Right ventricle myocardium superior (tissue), 1 donor: ENCODE measurements around the gene RILP. TPM values are rescaled to one million over a fixed set of nuclear protein-coding genes. Genes with fewer than 3 reads are reported as not detected.
A peak's percentile ranks its signal among the peaks of the same experiment; 100 is the strongest.

Experiments
- ATAC-seq: fragments of 200-7000 bp; cut with Tn5 transposase; one replicate; pipeline ENCODE4 v1.9.1; 2020; ENCODE audit warnings: mild to moderate bottlenecking; ENCODE audit not compliant: poor library complexity
- DNase-seq: peaks from one replicate; pipeline ENCODE4 v3.0.0-alpha.2; 2020
- intact Hi-C: fragments of 100-400 bp; cut with DNase I; formaldehyde crosslinking; loops from one replicate; pipeline ENCODE4 v1.11.2; 2022
- total RNA-seq: library from RNA; stranded (reverse); fragmentation: NEBNext Ultra II Directional; extraction: Animal tissue kit (Norgen Biotek cat#: 25700); gene quantifications from one replicate; pipeline ENCODE4 v1.2.1, GENCODE V29; 2021
- donor health status: DM: no; HTN: yes; CAD: no; lungs with severe emphysema.

Gene RILP
- total RNA-seq, 1 donor from 2014 or later: 74.6 TPM

DNA sequence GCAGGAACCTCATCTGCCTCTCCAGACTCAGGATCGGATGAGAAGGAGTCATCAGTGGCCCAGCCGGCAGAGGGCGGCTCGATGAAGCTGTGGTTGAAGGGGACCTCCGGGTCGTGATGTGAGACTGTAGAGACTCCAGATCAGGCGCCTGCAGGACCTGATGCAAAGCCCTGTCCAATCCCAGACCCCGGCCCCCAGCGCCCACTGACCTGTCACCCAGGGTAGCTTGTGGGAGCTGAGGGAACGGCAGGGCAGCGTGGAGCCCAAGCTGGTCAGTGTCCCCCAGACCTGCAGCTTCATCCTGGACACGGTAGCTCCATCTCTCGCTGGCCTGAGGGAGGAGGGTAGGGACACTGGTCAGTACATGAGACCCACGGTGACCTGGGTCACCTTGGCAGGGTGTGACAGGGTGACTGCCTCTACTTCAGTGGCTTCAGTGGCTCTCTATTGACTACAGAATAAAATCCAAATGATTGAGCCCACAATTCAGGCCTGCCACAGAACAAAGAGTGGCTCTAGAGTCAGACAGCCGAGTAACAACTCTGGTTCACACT is 12.9 kb downstream of the RILP start:
- DNase-seq (no peak), ATAC-seq (no peak)

DNA sequence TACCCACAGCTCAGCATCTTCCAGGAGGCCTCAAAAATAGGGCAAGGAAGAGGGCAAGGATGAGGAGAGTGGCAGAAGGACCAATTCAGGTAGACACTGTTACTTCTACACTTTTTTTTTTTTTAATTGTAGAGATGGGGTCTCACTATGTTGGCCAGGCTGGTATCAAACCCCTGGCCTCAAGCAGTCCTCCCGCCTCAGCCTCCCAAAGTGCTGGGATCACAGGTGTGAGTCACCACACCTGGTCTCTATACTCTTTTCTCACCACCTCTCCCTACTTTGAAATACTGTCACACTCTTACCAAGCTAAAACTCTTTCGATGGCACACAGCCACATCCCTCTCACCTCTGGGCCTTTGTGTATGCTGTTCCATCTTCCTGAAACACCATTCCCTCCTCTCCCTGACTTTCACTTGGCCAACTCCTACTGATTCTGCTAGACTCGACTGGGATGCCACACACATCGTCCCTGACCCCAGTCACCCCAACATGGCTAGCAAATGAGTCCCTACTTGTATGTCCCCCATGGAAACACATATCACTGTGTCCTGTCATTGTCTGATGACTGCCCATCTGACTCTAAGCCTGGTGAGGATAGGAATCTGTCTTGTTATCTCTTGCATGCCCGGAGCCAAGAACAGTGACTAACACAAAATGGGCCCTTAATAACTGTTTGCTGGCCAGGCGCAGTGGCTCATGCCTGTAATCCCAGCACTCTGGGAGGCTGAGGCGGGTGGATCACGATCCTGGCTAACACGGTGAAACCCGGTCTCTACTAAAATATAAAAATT is 13.8 kb downstream of the RILP start:
- no peak for ATAC-seq
- DNase-seq: no peak
- intact Hi-C loops: no loop called here

More for the DNA sequence above, 12.9 kb downstream of the RILP start:
- intact Hi-C loops: no loop called here

DNA sequence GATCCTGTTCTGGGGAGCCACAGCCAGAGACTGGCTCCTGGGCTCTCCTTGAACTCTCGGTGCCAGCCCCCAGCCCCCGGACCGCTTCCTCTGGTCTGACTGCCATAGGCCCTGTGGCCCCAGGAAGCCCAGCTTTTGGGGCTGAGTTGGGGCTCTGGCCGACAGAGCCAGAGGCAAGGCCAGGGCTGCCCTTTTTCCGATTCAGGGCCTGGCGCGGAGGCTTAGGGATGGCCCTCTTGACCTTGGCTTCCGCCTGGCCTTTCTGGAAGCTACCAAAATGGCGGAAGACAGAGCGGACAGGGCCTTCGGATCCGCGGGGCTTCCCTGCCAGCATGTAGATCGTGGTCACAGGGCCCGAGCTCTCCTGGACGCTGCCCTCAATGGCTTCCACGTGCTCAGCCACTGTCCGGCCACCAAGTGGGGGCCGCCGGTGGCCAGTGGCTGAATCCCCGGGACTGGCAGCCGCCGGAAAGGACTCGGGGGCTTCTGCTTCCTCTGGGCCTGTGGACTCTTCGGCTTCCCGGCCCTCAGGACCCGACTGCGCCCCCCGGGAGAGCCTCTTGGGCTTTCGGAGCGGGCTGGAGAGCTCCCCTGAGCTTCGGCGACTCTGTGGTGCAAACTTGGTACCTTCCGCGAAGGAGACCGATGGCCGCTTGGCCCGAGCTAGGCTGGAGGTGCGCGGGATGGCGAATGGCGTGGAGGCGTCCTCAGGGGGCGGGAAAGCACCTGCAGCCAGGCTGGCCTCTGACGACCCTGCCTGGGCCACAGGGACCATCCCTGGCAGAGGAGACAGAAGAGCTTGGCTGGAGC is 14.6 kb downstream of the RILP start:
- ATAC-seq (no peak), DNase-seq (no peak)
- intact Hi-C loops: no loop called here

DNA sequence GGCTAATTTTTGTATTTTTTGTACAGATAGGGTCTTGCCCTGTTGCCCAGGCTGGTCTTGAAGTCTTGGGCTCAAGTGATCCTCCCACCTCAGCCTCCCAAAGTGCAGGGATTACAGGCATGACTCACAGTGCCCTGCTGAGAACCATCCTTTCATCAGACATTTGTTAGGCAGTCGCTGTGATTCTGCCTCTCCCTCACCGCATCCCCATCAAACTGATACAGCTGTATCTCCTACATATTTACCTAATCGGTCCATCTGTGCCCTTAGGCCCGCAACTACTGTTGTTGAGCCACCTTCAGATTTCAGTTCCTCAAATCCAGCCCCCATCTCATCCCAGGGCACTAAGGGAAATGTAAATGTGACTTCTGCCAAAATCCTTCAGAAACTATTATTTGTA is 19.0 kb downstream of the RILP start:
- no peak for ATAC-seq
- DNase-seq: no peak
- intact Hi-C loops: no loop called here

DNA sequence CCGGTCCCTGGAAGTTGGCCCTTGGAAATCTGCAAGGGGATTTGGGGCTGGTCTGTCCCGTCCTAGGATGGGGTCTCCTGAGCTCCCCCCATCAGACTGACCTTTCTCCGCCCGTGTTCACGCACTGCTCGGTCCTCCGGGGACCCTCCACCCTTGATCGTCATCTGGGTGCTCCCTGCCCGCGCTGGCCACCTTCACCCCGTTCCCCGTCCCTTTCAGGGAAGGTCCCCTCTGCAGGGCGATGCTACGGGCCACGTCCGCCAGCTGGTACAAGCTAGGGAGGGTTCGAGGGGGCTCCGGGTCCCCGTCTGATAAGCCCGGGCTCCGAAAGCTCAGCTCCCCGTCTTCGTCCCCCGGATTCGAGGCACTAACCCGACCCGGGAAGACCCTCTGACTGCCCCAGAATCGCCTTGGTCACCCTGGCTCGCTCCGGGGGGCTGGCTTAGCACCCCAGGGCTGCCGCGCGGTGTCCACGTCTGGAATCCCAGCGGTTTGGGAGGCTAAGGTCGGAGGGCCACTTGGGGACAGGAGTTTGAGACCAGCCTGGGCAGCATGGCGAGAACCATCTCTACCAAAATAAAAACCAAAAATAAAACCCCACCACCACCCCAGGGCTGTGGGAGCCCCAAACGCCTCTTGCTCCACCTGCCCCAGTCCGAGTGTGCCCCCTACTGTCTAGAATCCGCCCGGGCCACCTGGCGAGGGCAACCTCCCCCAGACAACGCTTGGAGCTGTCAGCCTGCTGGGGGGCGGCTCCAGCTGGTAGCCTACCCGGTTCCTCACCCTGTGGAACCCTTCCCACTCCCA is 20.0 kb downstream of the RILP start:
- DNase-seq (peak; percentile 79), ATAC-seq (peak; percentile 19)
- intact Hi-C loops: loop anchor here (1.0 kb wide), 1 partner anchor 55 kb away; no protein-coding TSS in a partner anchor

DNA sequence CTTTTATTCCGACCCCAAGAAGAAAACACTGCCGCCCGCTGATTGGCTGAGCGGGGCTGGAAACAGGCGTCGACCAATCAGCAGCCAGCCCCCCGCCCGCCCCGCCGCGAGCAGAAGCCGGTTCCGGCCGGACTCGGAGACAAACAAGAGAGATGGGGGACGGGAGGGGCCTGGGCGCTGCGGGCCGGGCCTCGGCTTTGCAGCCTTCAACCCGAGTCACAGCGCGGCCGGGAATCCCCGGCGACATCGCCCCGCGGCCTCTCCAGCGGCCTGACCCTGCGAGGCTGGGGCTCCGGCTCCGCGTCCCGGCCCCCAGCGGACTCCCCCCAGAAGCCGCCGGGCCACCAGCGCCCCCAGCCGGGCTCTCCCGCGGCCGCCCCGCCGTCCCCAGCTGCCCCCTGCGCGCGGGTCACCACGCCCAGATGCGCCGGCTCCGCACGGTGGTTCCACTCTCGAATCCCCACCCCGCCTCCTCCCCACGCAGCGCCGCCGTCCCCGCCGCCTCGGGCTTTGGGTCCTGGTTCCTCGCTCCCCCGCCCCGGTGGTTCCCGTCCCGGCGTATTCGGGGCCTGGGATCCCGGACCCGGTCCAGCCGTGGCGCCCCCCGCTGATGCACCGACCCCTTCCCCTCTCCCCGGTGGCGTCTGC is 20.7 kb downstream of the RILP start:
- intact Hi-C loops: loop anchor here (1.0 kb wide), 1 partner anchor 55 kb away; no protein-coding TSS in a partner anchor
- ATAC-seq (peak; percentile 91), DNase-seq (peak; percentile 96)

DNA sequence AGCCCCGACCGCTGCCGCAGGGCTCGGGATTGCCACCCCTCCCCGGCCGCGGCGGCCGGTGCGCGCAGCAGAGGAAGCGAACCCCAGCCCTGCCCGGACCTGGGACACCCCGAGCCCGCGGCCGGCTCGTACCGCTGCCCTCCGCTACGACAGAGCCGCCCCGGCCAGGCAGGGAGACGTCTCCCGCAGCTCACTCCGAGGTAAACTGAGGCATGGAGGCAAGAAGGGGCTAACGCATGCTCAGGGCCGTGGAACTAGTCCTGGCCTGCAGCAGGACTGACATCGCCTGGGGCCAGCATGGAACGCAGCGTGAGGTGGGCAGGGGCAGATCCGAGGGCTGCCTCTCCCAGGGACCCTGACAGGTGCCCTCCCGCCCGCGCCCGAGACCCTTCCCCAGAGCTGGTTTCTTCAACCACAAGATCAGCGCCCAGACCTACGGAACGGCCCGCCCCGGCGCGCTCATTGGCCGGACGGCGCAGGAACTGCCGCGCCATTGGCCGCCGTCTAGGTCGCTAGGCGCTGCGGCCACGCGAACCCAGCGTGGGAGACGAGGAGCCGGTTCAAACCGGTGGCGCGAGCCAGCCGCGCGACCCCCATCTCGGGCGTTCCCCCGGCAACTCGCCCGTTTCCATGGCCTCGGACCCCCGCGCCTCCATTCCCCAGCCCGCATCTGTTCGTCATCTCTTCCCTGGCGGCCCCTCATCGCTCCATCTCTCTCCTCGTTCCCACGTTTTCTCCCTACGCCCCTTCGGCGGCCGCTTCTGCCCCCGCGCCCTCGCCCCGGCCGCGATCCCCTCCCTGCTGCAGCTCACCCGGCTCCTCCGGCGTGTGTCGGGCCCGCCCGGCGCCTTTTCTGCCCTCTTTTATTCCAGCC is 21.4 kb downstream of the RILP start, which contains the start of gene SLC43A2:
Gene SLC43A2 (minus strand): TSS at position 853 of the 874 bp plus-strand sequence. CDS start 960 bp downstream, outside the sequence.
- intact Hi-C loops: no loop called here
- DNase-seq (peak; percentile 90), ATAC-seq (peak; percentile 92)

DNA sequence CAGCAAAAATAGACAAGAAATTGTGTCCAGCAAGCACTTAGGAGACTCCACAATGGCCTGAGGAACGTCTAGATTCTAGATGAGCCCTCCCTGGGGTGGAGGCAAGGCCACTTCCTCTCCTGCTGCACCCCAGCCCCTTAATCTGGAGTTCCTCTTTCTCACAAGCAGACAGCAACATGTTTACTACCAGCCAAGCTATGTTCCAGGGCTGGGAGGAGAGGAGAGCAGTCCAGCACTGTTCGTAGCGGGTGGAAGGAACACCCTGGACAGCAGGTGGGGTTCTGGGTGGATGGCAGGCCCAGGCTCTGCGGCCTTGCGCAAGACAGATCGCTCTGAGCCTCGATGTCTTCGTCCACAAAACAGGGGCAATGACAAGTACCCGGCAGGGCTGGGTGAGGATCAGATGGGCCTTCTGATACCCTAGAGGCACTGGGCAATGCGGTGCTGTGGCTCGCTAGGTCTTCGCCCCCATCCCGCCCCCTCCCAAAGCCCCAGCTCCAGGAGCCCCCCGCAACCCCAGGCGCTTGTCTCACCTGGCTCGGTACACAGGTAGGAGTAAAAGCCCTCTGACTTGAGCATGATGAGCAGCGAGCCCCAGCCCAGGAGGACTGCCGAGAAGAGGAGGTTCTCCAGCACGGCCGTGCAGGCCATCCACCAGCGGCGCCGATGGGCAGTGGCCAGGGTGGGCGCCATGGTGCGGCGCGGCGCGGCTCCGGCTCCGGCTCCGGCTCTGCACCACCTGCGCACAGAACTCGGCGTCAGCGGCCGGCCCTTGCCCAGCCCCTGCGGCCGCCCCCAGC is 22.3 kb downstream of the RILP start:
- DNase-seq (no peak), ATAC-seq (no peak)
- intact Hi-C loops: no loop called here

DNA sequence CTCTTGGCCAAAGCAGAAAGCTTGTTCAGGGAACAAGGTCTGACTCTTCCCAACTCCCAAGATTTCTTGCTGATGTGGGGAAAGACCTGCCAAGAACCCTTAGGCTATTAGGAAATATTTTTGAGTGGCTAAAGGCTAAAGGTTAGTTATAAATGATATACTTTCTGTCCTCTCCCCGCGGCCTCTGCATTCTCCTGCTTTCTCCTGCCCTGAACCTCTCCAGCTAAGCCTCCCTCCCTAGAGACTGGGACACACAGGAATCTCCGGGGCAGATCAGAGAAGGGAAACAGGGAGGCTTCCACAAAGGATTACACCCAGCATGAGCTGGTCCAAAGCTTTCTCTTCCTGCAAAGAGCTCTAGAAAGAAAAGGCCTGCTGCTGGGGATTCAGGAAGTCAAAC is 23.3 kb downstream of the RILP start:
- intact Hi-C loops: no loop called here
- DNase-seq: no peak
- no peak for ATAC-seq

DNA sequence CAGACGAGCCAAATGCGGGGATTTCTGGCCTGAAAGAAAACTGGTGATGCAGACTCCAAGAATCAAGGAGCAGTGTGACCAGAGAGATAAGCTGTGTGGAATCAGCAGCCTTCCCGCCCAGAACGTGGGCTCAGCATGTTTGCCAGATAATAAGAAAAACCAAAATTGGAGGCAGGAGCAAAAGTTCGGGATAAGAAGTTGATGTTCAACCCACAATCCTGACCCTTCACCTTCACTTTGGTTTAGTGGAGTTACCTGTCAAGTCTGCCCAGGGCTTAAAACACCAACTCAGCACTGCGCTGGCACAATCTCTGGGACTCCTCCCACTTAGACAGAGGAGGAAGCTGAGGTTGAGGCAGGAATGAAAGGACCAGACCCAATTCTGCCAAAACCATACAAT is 24.1 kb downstream of the RILP start:
- ATAC-seq: no peak
- intact Hi-C loops: no loop called here
- no peak for DNase-seq

DNA sequence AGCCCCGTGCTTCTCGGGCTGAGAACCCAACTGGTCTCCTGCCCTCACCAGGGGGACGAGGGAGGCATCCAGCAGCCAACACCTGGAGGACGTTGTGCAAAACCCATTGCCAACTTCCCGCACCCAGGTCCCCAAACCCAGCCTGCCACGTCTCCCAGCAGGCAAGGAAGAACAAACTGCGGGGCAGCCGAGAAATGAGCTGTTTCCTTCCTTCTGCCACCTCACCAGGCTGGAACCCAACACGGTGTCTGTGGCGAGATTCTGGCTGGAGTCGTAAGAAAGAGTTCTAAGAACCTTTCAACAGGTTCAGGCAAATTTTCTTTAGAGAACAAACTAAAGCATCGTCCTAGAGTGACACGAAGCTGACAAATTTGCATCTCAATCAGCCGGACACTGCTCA is 24.6 kb downstream of the RILP start:
- intact Hi-C loops: no loop called here
- no peak for ATAC-seq
- DNase-seq: no peak

DNA sequence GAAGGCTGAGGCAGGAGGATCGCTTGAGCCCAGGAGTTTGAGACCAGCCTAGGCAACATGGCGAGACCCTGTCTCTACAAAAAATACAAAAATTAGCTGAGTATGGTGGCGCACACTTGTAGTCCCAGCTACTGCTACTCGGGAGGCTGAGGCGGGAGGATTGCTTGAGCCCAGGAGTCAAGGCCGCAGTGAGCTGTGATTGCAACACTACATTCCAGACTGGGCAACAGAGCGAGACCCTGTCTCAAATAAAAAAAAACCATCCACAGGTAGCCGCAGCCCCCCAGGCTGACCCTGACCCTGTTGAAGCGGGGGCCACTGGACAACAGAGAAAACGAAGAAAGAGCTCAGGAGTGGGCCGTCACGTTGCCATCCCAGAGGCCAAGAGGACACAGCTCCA is 25.0 kb downstream of the RILP start:
- intact Hi-C loops: no loop called here
- DNase-seq: no peak
- no peak for ATAC-seq

DNA sequence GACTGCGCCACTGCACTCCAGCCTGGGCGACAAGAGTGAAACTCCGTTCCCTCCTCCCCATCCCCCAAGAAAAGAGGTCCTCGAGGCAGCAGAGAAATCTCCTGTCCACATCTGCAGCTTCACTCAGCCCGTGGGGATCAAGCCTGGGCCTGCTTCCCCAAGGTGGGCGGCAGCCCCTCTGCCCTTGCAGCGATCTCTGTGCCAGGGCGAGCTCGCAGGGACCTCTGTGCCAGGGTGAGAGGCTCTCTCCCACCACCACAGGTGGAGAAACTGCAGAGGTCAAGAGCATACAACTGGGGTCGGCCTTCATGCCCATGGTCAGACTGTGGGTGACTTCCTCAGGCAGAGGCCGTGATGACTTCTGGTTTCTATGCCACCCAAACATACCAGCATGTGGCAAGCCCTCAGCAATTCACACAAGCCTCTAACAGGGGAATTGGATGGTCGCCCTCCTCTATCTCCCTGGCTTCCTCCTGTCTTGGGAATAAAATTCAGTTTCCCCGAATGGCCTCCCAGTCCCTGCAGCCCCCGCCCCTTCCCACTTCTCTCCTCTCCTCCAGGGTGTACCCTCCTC is 26.5 kb downstream of the RILP start:
- intact Hi-C loops: no loop called here
- DNase-seq (no peak), ATAC-seq (no peak)

DNA sequence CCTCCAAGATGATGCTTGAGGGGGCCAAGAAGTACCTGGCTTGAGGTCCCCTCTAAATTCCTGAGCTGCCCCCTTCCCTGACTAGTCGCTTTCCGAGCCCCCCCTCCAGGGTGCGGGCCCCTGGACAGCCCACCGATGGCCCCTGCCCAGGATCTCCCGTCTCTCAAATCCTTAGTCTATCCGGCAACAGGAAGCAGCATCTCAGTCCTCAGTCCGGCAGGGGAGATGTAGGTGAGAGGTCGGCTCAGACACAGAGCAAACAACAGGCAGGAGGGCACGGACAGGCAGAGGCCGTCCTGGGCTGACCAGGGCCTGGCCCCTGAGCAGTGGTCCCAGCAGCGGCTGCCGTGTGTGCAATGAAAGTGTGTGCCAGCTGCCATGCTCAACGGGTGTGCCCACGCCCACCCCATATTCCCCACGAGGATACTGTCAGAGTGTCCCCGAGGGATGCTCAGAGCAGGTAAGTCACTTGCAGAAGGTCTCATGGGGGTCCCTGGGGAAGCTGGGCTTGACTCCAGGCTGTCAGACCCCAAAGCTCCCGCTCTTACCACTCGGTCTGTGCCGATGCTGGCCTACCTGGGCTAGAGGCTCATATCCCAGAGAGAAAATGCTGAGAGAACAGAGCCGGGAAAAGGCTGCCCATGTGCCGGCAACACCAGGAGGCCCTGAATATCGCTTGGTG is 28.3 kb downstream of the RILP start:
- ATAC-seq (no peak), DNase-seq (no peak)
- intact Hi-C loops: no loop called here

DNA sequence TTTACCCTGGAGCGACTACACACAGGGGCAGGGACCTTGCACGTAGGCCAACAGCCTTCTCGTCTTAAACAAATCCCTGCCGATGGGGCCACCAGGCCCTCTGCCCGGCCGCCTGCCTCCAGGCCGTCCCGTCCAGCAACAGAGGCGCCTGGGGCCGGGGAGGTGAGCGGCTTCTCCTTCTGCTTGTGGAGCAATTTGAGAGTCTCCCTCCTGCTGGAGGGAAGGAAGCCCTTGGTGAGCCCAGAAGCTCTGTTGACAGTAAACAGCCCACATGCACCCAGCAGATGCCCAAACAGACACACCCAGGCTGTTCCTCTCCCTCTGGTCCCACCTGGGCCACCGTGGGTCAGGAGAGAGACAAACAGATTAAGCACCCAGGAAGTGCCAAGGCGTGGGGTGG is 29.2 kb downstream of the RILP start:
- ATAC-seq: no peak
- DNase-seq: no peak
- intact Hi-C loops: no loop called here
